Stimulated activated naive CD4-positive, alpha-beta T cell (primary cell): Measurements from ENCODE around the gene ZFAND4.
"Not testable (repeated sequence)": the region's sequence is repeated elsewhere in the genome, so short reads cannot be mapped to it uniquely, and the experiment has no call there.

ENCODE experiments used
- DNase-seq, 6 experiments: peaks; one replicate each; lab custom pipeline; 2025; lab: John Stamatoyannopoulos, UW

The ZFAND4 gene

GRCh38 chr10:45640941-45641340 lies 31.6 kb downstream of the ZFAND4 start:
- no peak for DNase-seq

- DNase-seq = no peak
Observed at GRCh38 chr10:45640049-45640448, 32.5 kb downstream of the ZFAND4 start.

- DNase-seq = no peak
Observed at GRCh38 chr10:45627412-45628048, 45.0 kb downstream of the ZFAND4 start.

GRCh38 chr10:45625879-45626278 lies 46.7 kb downstream of the ZFAND4 start:
- no peak for DNase-seq

- no peak for DNase-seq
Observed at GRCh38 chr10:45624724-45625123, 47.8 kb downstream of the ZFAND4 start.

GRCh38 chr10:45614869-45615268 lies 57.7 kb downstream of the ZFAND4 start:
- DNase-seq = no peak

GRCh38 chr10:45612741-45613140 lies 59.8 kb downstream of the ZFAND4 start:
- no peak for DNase-seq

- no peak for DNase-seq
Observed at GRCh38 chr10:45608052-45608451, 64.5 kb downstream of the ZFAND4 start.

- no peak for DNase-seq
Observed at GRCh38 chr10:45607276-45607675, 65.3 kb downstream of the ZFAND4 start.

- DNase-seq = no peak
Observed at GRCh38 chr10:45602836-45603235, 69.7 kb downstream of the ZFAND4 start.

GRCh38 chr10:45602082-45602730 lies 70.4 kb downstream of the ZFAND4 start:
- DNase-seq = no peak

GRCh38 chr10:45601254-45601930 lies 71.2 kb downstream of the ZFAND4 start:
- DNase-seq = not testable (repeated sequence)

- not testable (repeated sequence) for DNase-seq
Observed at GRCh38 chr10:45600337-45601253, 72.0 kb downstream of the ZFAND4 start.

- no peak for DNase-seq
Observed at GRCh38 chr10:45599646-45600045, 72.9 kb downstream of the ZFAND4 start.

- no peak for DNase-seq
Observed at GRCh38 chr10:45599021-45599603, 73.5 kb downstream of the ZFAND4 start.

GRCh38 chr10:45596526-45596925 lies 76.0 kb downstream of the ZFAND4 start:
- no peak for DNase-seq

GRCh38 chr10:45594276-45595157 lies 78.1 kb downstream of the ZFAND4 start:
- peak; percentile 79 to 88 (median 83) for DNase-seq

- DNase-seq = no peak
Observed at GRCh38 chr10:45593938-45594275, 78.7 kb downstream of the ZFAND4 start.

GRCh38 chr10:45592926-45593325 lies 79.6 kb downstream of the ZFAND4 start:
- peak in 1 of 6 experiments; percentile 18 for DNase-seq

GRCh38 chr10:45592432-45592831 lies 80.1 kb downstream of the ZFAND4 start:
- peak in 1 of 6 experiments; percentile 20 for DNase-seq

GRCh38 chr10:45591280-45591679 lies 81.3 kb downstream of the ZFAND4 start:
- no peak for DNase-seq
